CD4-positive, alpha-beta T cell treated with Interleukin-2 at 100 ng/mL for 4 hours (primary cell): ENCODE results near the gene TATDN2.
"Not testable (repeated sequence)": the region's sequence is repeated elsewhere in the genome, so short reads cannot be mapped to it uniquely, and the experiment has no call there.

Experiments
- DNase-seq: peaks from one replicate; pipeline ENCODE4 v3.0.0-alpha.2; 2020; ENCODE audit warnings: low spot score

TATDN2 gene

GRCh38 chr3:10234526-10235230 lies 13.6 kb upstream of the TATDN2 start:
- no peak for DNase-seq

DNA sequence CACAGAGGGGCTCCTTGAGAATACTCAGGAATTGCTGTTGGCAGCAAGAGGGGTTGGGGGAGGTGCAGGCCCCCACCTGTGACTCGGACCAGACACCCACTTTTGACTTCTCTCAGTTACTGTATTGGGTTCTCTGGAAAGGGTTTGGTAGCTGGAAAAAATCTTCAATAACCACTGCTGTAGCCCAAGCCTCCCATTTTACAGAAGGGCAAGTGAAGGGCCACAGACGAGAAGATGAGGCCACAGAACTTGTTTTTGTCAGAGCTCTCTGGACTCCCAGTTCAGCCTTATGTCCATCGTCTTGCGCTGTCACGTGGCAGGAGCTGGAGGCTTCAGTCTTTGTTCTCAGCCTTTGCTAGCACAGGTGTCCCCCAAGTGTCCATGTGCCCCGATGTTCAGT lies 12.7 kb upstream of the TATDN2 start:
- no peak for DNase-seq

DNA sequence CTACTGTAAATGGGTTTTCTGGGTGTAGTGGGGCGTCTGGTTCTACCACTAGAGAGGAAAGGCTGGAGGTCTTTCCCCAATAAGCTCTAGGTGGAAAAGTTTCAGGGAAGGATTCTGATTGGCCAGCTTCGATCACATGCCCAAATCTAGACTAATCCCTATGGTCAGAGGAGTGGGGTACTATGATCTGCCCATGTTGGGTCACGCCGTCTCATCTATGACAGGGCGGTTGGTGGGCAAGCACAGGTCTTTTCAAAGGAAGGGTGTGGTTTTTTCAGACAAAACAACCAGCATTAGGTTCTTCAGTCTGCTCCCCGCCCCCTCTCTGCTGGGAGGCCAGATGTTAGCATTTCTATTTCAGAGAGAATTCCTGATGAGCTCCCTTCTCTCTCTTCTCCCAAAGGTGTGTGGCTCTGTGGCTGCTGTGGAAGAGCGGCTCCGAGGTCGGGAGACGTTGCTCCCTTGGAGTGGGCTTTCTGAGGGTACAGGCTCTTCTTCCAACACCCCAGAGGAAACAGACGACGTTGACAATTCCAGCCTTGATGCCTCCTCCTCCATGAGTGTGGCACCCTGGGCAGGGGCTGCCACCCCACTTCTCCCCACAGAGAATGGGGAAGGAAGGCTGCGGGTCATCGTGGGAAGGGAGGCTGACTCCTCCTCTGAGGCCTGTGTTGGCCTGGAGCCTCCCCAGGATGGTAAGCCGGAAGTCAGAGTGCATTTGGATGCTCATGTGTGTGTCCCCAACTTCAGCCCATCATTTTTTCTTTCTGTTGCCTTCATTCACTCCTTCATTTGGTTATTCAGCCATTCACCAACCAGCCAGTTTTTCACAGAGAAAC lies 9.7 kb upstream of the TATDN2 start:
- peak; percentile 64 for DNase-seq

- DNase-seq = no peak
These were observed 7.5 kb upstream of the TATDN2 start for GRCh38 chr3:10240799-10241198.

- peak; percentile 77 for DNase-seq
These were observed 5.8 kb upstream of the TATDN2 start for GRCh38 chr3:10242182-10243065.

DNA sequence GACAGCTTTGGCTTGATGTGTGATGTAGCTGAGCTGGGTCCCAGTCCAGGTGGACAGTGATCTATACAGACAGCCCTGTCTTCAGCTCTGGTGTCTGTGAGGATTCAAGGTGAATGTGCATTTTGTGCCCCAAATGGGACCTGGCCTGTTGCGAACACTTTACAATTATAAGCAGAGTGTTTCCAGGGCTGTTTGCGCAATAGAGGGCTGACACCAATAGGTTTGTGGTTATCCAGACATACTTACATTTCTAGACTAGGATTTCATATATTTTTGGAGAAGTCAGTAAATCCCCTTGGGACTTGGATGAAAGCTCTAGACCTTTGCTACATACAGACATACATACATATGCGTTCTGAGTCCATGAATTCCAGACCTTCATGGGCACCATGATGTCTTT lies 4.2 kb upstream of the TATDN2 start:
- no peak for DNase-seq

DNA sequence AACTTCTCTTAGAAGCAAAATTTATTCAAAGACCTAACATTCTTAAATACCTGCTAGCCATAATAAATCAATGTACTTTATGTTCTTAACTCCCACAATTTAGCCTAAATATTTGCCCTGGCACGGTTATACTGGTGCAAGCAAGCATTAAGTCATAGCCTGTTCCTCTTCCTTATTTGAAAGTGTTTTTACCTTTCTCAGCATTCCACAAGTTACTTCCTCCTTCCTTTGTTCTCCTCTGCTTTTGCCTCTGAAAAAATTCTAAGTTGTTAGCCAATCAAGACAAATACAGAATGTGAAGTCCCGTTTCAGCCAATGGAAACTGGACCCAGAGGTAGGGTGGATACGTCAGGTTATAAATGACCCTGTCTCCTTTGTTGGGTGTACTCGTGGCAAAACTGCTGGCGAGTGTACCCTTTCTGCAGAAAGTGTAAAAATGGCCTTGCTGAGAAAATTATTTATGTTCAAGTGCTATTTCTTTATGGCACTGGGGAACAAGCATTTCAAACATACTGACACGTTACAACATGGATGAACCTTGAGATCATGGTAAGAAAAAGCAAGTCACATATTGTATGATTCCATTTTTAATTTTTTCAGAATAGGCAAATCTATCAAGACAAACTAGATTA lies 3.1 kb upstream of the TATDN2 start:
- no peak for DNase-seq

DNA sequence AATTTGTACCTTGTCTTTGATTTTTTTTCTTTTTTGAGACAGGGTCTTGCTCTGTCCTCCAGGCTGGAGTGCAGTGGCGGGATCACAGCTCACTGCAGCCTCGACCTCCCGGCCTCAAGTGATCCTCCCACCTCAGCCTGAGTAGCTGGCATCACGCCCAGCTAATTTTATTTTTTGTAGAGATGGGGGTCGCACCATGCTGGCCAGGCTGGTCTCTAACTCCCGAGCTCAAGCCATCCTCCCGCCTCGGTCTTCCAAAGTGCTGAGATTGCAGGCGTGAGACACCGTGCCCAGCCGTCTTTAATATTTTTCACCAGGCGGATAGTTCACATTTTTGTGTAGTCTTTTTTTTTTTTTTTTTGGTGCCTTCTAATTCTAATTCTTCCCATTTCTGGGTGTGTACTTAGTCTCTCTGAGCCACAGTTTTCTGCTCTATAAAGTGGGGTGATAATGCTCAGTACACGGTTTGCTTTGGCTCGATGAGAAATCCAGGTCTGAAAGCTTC lies 528 bp upstream of the TATDN2 start:
- DNase-seq = no peak

DNA sequence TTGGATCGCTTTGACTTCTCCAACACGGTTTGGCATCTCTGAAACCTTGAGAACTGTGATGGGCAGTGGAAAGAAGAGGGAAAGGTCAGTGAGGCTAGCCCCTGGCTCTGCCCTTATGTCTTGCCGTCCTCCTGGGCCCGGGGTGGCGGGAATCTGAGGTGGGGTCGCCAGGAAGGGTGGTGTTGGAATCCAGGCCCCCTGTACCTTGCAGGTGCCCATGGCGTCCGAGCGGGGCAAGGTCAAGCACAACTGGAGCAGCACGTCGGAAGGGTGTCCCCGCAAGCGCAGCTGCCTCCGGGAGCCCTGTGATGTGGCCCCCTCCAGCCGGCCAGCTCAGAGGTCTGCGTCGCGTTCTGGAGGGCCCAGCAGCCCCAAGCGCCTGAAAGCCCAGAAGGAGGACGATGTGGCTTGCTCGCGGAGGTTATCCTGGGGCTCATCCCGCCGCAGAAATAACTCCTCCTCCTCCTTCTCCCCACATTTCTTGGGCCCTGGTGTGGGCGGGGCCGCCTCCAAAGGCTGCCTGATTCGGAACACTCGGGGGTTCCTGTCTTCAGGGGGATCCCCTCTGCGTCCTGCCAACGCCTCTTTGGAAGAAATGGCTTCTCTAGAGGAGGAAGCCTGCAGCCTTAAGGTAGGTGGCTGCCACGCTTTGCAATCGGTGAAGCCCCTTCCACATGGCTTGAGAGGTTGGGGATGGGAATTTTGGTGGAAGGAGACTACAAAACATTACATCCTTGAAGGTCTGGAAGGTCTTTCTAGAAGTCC lies 907 bp downstream of the TATDN2 start:
- DNase-seq = peak; percentile 46

- peak; percentile 56 for DNase-seq
These were observed 1.6 kb downstream of the TATDN2 start for GRCh38 chr3:10249833-10250232.

DNA sequence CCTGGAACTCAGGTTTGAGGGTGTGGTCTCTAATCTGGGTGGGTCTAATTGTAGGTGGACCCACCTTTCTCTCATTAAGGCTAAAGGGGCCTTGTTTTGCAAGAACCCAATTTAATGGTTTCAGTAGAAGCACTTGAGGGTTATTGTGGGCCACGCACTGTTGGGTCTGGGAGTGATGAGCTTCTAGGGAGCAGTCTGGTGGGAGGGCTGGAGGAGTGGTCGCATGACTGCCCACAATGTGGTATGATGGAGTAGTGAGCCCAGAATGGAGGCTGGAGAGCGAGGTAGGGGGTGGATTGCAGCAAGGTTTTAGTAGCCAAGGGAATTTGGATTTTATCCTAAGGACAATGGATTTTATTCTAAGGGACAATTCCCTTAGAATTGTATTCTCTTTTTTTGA lies 2.7 kb downstream of the TATDN2 start:
- no peak for DNase-seq

DNA sequence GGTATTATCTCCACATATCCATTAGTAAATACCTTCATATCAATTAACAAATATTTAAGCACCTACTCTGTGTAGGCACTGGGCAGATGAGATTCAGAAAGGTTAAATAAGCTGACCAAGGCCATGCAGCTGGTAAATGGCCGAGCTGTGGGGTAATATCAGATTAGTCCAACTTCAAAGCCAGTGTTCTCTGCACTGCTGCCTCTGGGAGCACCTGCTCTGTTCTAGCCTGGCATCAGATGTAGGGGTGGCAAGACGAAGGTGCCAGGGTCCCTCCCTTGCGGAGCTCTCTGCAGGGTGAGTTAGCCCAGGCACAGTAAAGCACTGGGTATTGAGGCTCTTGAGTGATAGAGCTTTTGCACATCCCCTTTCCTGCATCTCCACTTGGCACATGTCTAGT lies 5.5 kb downstream of the TATDN2 start:
- DNase-seq = no peak

GRCh38 chr3:10255835-10256234 lies 7.6 kb downstream of the TATDN2 start:
- no peak for DNase-seq

- no peak for DNase-seq
These were observed 10.8 kb downstream of the TATDN2 start for GRCh38 chr3:10259036-10259435.

DNA sequence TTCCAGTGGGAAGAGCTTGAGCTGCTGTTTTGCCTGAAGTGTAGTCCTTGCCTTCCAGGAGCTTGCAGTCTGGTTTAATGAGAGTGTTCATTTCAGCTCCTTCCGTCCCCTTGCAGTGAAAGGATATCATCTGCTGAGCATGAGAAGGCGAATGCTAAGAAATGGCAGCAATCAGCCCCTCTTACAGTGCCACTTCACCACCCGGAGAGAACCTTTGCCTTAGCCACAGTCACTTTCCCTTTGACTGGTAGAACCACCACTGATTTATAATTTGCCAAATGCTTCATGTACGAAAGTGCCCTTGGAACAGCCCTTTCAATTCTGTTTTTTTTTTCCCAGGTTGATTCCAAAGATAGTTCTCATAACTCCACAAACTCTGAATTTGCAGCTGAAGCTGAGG lies 11.5 kb downstream of the TATDN2 start:
- DNase-seq = no peak

- no peak for DNase-seq
These were observed 12.0 kb downstream of the TATDN2 start for GRCh38 chr3:10260211-10260701.

DNA sequence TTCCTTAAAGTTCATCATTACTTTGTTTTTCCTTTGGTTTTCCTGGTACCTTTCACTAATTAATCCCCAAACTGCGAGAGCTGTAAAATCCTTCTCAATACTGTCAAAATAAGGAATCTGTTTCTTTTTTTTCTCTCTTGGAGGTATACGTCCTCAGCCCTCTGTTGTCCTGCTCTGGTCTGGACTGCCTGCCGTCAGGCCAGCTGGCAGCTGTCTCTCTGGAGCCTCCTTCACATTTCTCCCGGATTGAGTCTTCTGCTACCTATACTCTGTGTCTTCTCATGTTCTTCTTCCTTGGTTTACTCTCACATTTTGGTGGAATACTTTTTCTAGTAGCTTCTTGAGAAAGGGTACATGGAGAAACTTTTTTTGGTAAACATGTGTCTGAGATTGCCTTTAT lies 13.8 kb downstream of the TATDN2 start:
- DNase-seq = no peak

DNA sequence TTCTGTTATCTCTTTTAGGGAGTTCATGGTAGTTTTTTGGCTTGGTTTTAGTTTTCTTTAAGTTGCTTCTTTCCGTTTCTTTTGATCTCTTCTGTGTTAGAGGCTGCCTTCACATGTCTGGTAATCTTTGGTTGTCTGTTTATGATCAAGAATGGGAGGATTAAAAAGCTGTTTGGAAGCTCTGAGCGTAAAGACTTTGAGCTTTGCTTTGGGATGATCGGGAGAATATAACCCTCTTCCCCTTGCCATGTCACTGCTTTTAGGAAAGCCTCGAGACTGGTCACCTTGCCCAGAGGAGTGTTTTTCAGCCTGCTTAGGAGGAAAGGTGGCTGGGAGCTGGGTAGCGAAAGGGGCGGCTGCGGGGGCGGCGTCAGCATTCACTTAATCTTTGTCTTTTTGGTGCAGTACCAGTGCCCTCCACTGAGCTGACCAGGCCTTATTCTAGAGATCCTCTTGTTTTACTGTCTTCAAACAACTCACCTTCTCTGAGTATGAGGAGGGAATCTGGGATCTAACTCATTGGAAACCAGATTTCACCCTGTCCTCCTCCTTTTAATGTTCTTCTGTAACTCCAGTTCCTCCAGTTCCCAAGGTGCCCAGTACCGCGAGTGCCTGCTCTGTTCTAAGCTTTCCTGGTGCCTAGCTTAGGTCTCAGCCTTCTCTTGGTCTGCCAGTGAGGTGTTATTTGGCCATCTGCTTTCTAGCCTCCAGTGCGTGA lies 15.5 kb downstream of the TATDN2 start:
- DNase-seq = peak; percentile 69

GRCh38 chr3:10265833-10266232 lies 17.6 kb downstream of the TATDN2 start:
- no peak for DNase-seq

- not testable (repeated sequence) for DNase-seq
These were observed 18.7 kb downstream of the TATDN2 start for GRCh38 chr3:10266936-10267335.
